ENCODE results near the gene PRKCA.
"Not testable (repeated sequence)": the region's sequence is repeated elsewhere in the genome, so short reads cannot be mapped to it uniquely, and the experiment has no call there.

Gene PRKCA

GRCh38 chr17:66487121-66487520 lies 184.7 kb downstream of the PRKCA start:
- Histone ChIP-seq H2BK5ac (ENCODE audit: low read length) (no peak overlapping the region), H3K4me2 (ENCODE audit: insufficient read depth, low read length, poor library complexity, severe bottlenecking) (no peak overlapping the region), H4K91ac (ENCODE audit: low read depth, low read length, poor library complexity) (no peak overlapping the region), H3K27ac (replicated peaks; ENCODE audit: low read length) (no peak overlapping the region), H2AFZ (ENCODE audit: low read length) (no peak overlapping the region), H2BK12ac (ENCODE audit: low read length) (no peak overlapping the region), H3K79me1 (ENCODE audit: low read depth, low read length) (no peaks in the 10 kb centered on the region), H3K27me3 (ENCODE audit: control insufficient read depth in 3 of 3, insufficient read depth in 3 of 3, low read depth in 1 of 3, low read length in 3 of 3) (no peaks in the 10 kb centered on the region), H3K18ac (ENCODE audit: low read length) (no peak overlapping the region), H3K23ac (ENCODE audit: low read depth, low read length, poor library complexity) (no peak overlapping the region), H3K9ac (ENCODE audit: low read depth, low read length, poor library complexity) (no peak overlapping the region), H3K4me1 (ENCODE audit: control insufficient read depth in 2 of 2, insufficient read depth in 1 of 2, low read depth in 1 of 2, low read length in 2 of 2) (no peaks in the 10 kb centered on the region), H3K4ac (ENCODE audit: low read length) (no peak overlapping the region), H2BK120ac (ENCODE audit: low read depth, low read length) (no peak overlapping the region), H3K36me3 (replicated peaks in 1 of 2; ENCODE audit: control insufficient read depth in 2 of 2, insufficient read depth in 2 of 2, low read length in 2 of 2) (no peaks in the 10 kb centered on the region), H3K14ac (ENCODE audit: low read length) (no peak overlapping the region), H4K8ac (ENCODE audit: low read depth, low read length) (no peak overlapping the region), H3K4me3 (ENCODE audit: low read length in 2 of 2) (no peak overlapping the region), H2AK5ac (ENCODE audit: low read depth, low read length) (no peak overlapping the region), H3K9me3 (replicated peaks in 1 of 2; ENCODE audit: control insufficient read depth in 2 of 2, insufficient read depth in 1 of 2, low read depth in 1 of 2, low read length in 2 of 2) (no peaks in the 10 kb centered on the region), H2BK15ac (ENCODE audit: low read length) (no peak overlapping the region)
- DNase-seq (ENCODE audit: low spot score): no peak
- no CpG with 5 or more reads among the region's 3 CpGs for WGBS, 2 donors (ENCODE audit: extremely low coverage in 2 of 2, insufficient read length in 2 of 2, insufficient replicate concordance in 1 of 2)

GRCh38 chr17:66487981-66488468 lies 185.6 kb downstream of the PRKCA start:
- Histone ChIP-seq H3K4ac (ENCODE audit: low read length) (no peak overlapping the region), H3K27ac (replicated peaks; ENCODE audit: low read length) (no peak overlapping the region), H3K14ac (ENCODE audit: low read length) (no peak overlapping the region), H3K18ac (ENCODE audit: low read length) (no peak overlapping the region), H3K36me3 (replicated peaks in 1 of 2; ENCODE audit: control insufficient read depth in 2 of 2, insufficient read depth in 2 of 2, low read length in 2 of 2) (no peaks in the 10 kb centered on the region), H2BK12ac (ENCODE audit: low read length) (no peak overlapping the region), H4K8ac (ENCODE audit: low read depth, low read length) (no peak overlapping the region), H2BK15ac (ENCODE audit: low read length) (no peak overlapping the region), H3K79me1 (ENCODE audit: low read depth, low read length) (no peaks in the 10 kb centered on the region), H2AFZ (ENCODE audit: low read length) (no peak overlapping the region), H3K4me3 (ENCODE audit: low read length in 2 of 2) (no peak overlapping the region), H3K4me2 (ENCODE audit: insufficient read depth, low read length, poor library complexity, severe bottlenecking) (no peak overlapping the region), H2AK5ac (ENCODE audit: low read depth, low read length) (no peak overlapping the region), H2BK120ac (ENCODE audit: low read depth, low read length) (no peak overlapping the region), H3K9me3 (replicated peaks in 1 of 2; ENCODE audit: control insufficient read depth in 2 of 2, insufficient read depth in 1 of 2, low read depth in 1 of 2, low read length in 2 of 2) (no peaks in the 10 kb centered on the region), H3K27me3 (ENCODE audit: control insufficient read depth in 3 of 3, insufficient read depth in 3 of 3, low read depth in 1 of 3, low read length in 3 of 3) (no peaks in the 10 kb centered on the region), H4K91ac (ENCODE audit: low read depth, low read length, poor library complexity) (no peak overlapping the region), H3K23ac (ENCODE audit: low read depth, low read length, poor library complexity) (no peak overlapping the region), H3K9ac (ENCODE audit: low read depth, low read length, poor library complexity) (no peak overlapping the region), H2BK5ac (ENCODE audit: low read length) (no peak overlapping the region), H3K4me1 (ENCODE audit: control insufficient read depth in 2 of 2, insufficient read depth in 1 of 2, low read depth in 1 of 2, low read length in 2 of 2) (peaks cover under 1 to 3% of the 10 kb centered on the region in 2 donors)
- WGBS, 2 donors (ENCODE audit: extremely low coverage in 2 of 2, insufficient read length in 2 of 2, insufficient replicate concordance in 1 of 2): 100% methylated on average over 1 of the region's 5 CpGs; no CpG with 5 or more reads in 1 of the 2 donors
- no peak for DNase-seq (ENCODE audit: low spot score)

GRCh38 chr17:66488864-66489263 lies 186.5 kb downstream of the PRKCA start:
- H3K9ac ChIP-seq (ENCODE audit: low read depth, low read length, poor library complexity): no peak overlapping the region
- H2BK12ac ChIP-seq (ENCODE audit: low read length): no peak overlapping the region
- H4K8ac ChIP-seq (ENCODE audit: low read depth, low read length): no peak overlapping the region
- no peak overlapping the region for H4K91ac ChIP-seq (ENCODE audit: low read depth, low read length, poor library complexity)
- no peak overlapping the region for H3K14ac ChIP-seq (ENCODE audit: low read length)
- H2BK120ac ChIP-seq (ENCODE audit: low read depth, low read length): no peak overlapping the region
- H2AFZ ChIP-seq (ENCODE audit: low read length): no peak overlapping the region
- H3K4me1 ChIP-seq (ENCODE audit: control insufficient read depth in 2 of 2, insufficient read depth in 1 of 2, low read depth in 1 of 2, low read length in 2 of 2): peaks cover 7% of the 10 kb centered on the region in 2 donors
- no peaks in the 10 kb centered on the region for H3K79me1 ChIP-seq (ENCODE audit: low read depth, low read length)
- H2AK5ac ChIP-seq (ENCODE audit: low read depth, low read length): no peak overlapping the region
- H2BK15ac ChIP-seq (ENCODE audit: low read length): no peak overlapping the region
- H3K27ac ChIP-seq (replicated peaks; ENCODE audit: low read length): no peak overlapping the region
- no peaks in the 10 kb centered on the region for H3K27me3 ChIP-seq (ENCODE audit: control insufficient read depth in 3 of 3, insufficient read depth in 3 of 3, low read depth in 1 of 3, low read length in 3 of 3)
- no peak overlapping the region for H3K23ac ChIP-seq (ENCODE audit: low read depth, low read length, poor library complexity)
- DNase-seq (ENCODE audit: low spot score): no peak
- no peak overlapping the region for H3K4ac ChIP-seq (ENCODE audit: low read length)
- no peak overlapping the region for H3K4me3 ChIP-seq (ENCODE audit: low read length in 2 of 2)
- no peaks in the 10 kb centered on the region for H3K36me3 ChIP-seq (replicated peaks in 1 of 2; ENCODE audit: control insufficient read depth in 2 of 2, insufficient read depth in 2 of 2, low read length in 2 of 2)
- H3K4me2 ChIP-seq (ENCODE audit: insufficient read depth, low read length, poor library complexity, severe bottlenecking): no peak overlapping the region
- H3K18ac ChIP-seq (ENCODE audit: low read length): no peak overlapping the region
- no CpG with 5 or more reads among the region's 4 CpGs for WGBS, 2 donors (ENCODE audit: extremely low coverage in 2 of 2, insufficient read length in 2 of 2, insufficient replicate concordance in 1 of 2)
- H2BK5ac ChIP-seq (ENCODE audit: low read length): no peak overlapping the region
- no peaks in the 10 kb centered on the region for H3K9me3 ChIP-seq (replicated peaks in 1 of 2; ENCODE audit: control insufficient read depth in 2 of 2, insufficient read depth in 1 of 2, low read depth in 1 of 2, low read length in 2 of 2)

- H3K27me3 ChIP-seq (ENCODE audit: control insufficient read depth in 3 of 3, insufficient read depth in 3 of 3, low read depth in 1 of 3, low read length in 3 of 3); H3K79me1 ChIP-seq (ENCODE audit: low read depth, low read length); H2BK15ac ChIP-seq (ENCODE audit: low read length); H2BK12ac ChIP-seq (ENCODE audit: low read length); H3K9me3 ChIP-seq (replicated peaks in 1 of 2; ENCODE audit: control insufficient read depth in 2 of 2, insufficient read depth in 1 of 2, low read depth in 1 of 2, low read length in 2 of 2); H2BK120ac ChIP-seq (ENCODE audit: low read depth, low read length); H3K4me2 ChIP-seq (ENCODE audit: insufficient read depth, low read length, poor library complexity, severe bottlenecking); H3K9ac ChIP-seq (ENCODE audit: low read depth, low read length, poor library complexity); H2AFZ ChIP-seq (ENCODE audit: low read length); H3K27ac ChIP-seq (replicated peaks; ENCODE audit: low read length); H3K4ac ChIP-seq (ENCODE audit: low read length); H2BK5ac ChIP-seq (ENCODE audit: low read length); H3K18ac ChIP-seq (ENCODE audit: low read length); H3K14ac ChIP-seq (ENCODE audit: low read length); H3K4me3 ChIP-seq (ENCODE audit: low read length in 2 of 2); H2AK5ac ChIP-seq (ENCODE audit: low read depth, low read length); DNase-seq (ENCODE audit: low spot score); H4K8ac ChIP-seq (ENCODE audit: low read depth, low read length); H3K23ac ChIP-seq (ENCODE audit: low read depth, low read length, poor library complexity); H3K36me3 ChIP-seq (replicated peaks in 1 of 2; ENCODE audit: control insufficient read depth in 2 of 2, insufficient read depth in 2 of 2, low read length in 2 of 2); H4K91ac ChIP-seq (ENCODE audit: low read depth, low read length, poor library complexity): not testable (repeated sequence)
- peaks cover 8 to 10% of the 10 kb centered on the region in 2 donors for H3K4me1 ChIP-seq (ENCODE audit: control insufficient read depth in 2 of 2, insufficient read depth in 1 of 2, low read depth in 1 of 2, low read length in 2 of 2)
- no CpG with 5 or more reads among the region's 3 CpGs for WGBS, 2 donors (ENCODE audit: extremely low coverage in 2 of 2, insufficient read length in 2 of 2, insufficient replicate concordance in 1 of 2)
Measured at GRCh38 chr17:66489576-66489975, 187.2 kb downstream of the PRKCA start.

Data from neuronal stem cell (in vitro differentiated cells).